Measurements from ENCODE around the gene FADS6. TPM values are rescaled to one million over a fixed set of nuclear protein-coding genes. Genes with fewer than 3 reads are reported as not detected.

Gene FADS6
- total and polyA plus RNA-seq, 12 donors: 0.92 to 15.3 (median 6.0) TPM

DNA sequence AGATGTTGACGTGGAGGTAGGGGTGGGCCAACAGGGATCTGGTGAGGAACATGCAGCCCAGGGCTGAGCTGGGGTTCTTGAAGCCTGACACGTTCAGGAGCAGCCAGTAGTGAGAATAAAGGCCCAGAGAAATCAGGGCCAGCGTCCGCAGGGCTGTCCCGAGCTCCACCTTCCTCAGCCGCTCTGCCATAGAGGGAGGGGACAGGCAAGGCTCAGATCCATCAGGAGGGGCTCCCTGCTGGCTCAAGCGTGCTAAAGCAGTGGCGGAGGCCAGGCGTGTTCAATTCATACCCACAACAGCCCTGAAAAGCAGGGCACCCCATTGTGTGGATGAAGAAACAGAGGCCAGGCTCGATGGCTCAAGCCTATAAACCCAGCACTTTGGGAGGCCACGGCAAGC lies 12.4 kb downstream of the FADS6 start:
- H3K36me3 ChIP-seq (replicated peaks in 1 of 2): no peaks in the 10 kb centered on the region
- H3K4me3 ChIP-seq: no peak overlapping the region
- H3K9me3 ChIP-seq (replicated peaks in 1 of 3): no peaks in the 10 kb centered on the region
- TF ChIP-seq, protein P1, sequence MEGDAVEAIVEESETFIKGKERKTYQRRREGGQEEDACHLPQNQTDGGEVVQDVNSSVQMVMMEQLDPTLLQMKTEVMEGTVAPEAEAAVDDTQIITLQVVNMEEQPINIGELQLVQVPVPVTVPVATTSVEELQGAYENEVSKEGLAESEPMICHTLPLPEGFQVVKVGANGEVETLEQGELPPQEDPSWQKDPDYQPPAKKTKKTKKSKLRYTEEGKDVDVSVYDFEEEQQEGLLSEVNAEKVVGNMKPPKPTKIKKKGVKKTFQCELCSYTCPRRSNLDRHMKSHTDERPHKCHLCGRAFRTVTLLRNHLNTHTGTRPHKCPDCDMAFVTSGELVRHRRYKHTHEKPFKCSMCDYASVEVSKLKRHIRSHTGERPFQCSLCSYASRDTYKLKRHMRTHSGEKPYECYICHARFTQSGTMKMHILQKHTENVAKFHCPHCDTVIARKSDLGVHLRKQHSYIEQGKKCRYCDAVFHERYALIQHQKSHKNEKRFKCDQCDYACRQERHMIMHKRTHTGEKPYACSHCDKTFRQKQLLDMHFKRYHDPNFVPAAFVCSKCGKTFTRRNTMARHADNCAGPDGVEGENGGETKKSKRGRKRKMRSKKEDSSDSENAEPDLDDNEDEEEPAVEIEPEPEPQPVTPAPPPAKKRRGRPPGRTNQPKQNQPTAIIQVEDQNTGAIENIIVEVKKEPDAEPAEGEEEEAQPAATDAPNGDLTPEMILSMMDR (IDR thresholded peaks at IDR 0.05): no peak
- TF ChIP-seq POLR2A (IDR thresholded peaks at IDR 0.05): no peak
- H3K27me3 ChIP-seq: no peaks in the 10 kb centered on the region
- H3K27ac ChIP-seq: no peak overlapping the region
- WGBS, 4 donors: 75 to 97% (median 85%) methylated on average over 5 to 11 of the region's 11 CpGs
- intact Hi-C loops (cut with DNase I): no loop called here
- no peak for DNase-seq
- H3K4me1 ChIP-seq (replicated peaks in 1 of 2): peaks cover 19 to 20% of the 10 kb centered on the region in 2 donors

DNA sequence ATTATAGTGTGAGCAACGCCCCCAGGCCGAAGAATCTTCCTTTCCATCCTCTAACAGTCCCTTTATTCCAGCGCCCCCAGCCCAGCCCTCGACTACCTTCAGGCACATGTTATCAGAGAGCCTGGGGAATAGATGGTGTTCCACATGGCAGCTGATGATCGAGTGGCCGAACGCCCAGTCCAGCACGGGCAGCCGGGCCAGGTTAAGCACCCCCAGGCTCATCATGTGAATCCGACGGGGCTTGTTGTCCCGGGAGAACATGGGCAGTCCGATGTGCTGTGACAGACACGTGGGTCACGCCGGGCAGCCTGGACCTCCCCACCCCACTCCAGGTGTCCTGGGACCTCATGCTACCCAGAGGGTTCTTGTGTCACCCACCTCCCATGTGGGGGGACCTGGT lies 14.1 kb downstream of the FADS6 start:
- DNase-seq: peak in 1 of 7 donors; percentile 22
- WGBS, 4 donors: 90 to 96% (median 92%) methylated on average over 3 to 16 of the region's 16 CpGs
- TF ChIP-seq, protein P1 (IDR thresholded peaks at IDR 0.05): no peak
- TF ChIP-seq POLR2A (IDR thresholded peaks at IDR 0.05): no peak
- no peak overlapping the region for H3K4me3 ChIP-seq
- no peaks in the 10 kb centered on the region for H3K36me3 ChIP-seq (replicated peaks in 1 of 2)
- H3K4me1 ChIP-seq (replicated peaks in 1 of 2): peaks cover 23 to 28% of the 10 kb centered on the region in 2 donors
- H3K9me3 ChIP-seq (replicated peaks in 1 of 3): no peaks in the 10 kb centered on the region
- intact Hi-C loops (cut with DNase I): no loop called here
- no peaks in the 10 kb centered on the region for H3K27me3 ChIP-seq
- H3K27ac ChIP-seq: no peak overlapping the region

DNA sequence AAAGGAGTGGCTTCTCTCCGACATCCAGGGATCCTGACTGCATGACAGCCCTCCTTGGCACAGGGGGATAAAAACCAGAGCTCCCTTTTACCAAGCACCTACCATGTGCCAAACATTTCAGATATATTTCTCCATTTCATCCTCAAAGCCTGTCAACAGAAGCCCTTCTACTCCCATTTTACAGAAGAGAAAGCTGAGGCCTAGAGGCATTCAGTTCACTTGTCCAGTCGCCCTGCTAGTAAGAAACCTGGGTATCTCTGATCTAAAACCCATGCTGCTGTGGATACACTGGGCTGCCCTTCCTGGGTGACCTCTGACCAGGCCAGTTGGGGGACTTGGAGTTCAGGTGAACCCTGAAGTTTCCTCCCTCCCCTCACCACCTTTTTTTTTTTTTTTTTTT lies 14.8 kb downstream of the FADS6 start:
- DNase-seq: no peak
- no peak overlapping the region for H3K4me3 ChIP-seq
- H3K36me3 ChIP-seq (replicated peaks in 1 of 2): no peaks in the 10 kb centered on the region
- TF ChIP-seq POLR2A (IDR thresholded peaks at IDR 0.05): no peak
- TF ChIP-seq, protein P1 (IDR thresholded peaks at IDR 0.05): no peak
- intact Hi-C loops (cut with DNase I): no loop called here
- H3K27me3 ChIP-seq: no peaks in the 10 kb centered on the region
- H3K4me1 ChIP-seq (replicated peaks in 1 of 2): peaks cover 28 to 29% of the 10 kb centered on the region in 2 donors
- peak overlapping the region in 1 of 5 donors; percentile 84 for H3K27ac ChIP-seq
- 77 to 88% (median 81%) methylated on average over 2 of the region's 2 CpGs for WGBS, 4 donors
- no peaks in the 10 kb centered on the region for H3K9me3 ChIP-seq (replicated peaks in 1 of 3)

DNA sequence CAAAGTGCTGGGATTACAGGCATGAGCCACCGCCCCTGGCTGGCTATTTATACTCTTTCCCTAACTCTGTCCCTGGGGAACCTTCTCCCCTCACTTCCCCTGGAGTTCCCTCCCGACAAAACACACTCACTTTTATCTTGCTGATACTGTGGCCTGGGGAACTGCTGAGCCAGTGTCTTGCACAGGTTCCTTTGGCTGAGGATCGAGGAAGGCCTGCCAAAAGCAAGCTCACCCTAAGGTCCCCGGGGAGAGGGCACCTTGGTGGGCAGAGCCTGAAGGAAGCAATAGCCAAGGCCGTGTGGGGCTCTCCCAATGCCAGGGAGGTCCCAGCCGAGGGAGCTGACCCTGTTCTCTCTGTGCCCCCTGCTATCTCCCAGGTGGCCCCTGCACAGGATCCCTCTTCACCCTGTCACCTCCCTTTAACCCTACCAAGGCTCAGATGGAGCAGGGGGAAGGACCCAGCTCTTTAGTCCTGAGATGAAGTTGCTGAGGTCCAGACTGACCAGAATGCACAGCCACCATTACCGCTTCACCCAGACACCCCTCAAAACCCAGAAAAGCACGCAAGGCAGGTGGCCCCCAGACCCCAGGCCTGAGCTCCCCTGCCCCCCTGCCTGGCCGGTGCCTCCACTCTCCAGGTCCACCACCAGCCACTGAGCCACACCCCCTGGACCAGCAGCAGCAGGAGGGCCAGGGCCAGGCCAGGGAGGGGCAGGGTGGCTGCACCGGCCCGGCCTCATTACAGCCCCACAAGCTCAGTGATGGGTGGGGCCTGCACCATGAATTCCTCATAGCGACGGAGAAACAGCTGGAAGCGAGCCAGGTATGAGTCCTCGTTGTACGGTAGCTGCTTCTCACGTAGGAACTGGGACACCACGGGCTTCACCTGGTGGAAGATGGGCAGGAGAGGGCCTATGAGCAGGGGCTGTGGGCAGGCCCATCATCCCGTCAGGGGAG lies 15.6 kb downstream of the FADS6 start:
- DNase-seq: peak; percentile 43 to 83 (median 79)
- TF ChIP-seq, protein P1 (IDR thresholded peaks at IDR 0.05): no peak
- no peak for TF ChIP-seq POLR2A (IDR thresholded peaks at IDR 0.05)
- peak overlapping the region in 4 of 5 donors; percentile 21 to 94 (median 56) for H3K27ac ChIP-seq
- no peaks in the 10 kb centered on the region for H3K9me3 ChIP-seq (replicated peaks in 1 of 3)
- H3K27me3 ChIP-seq: no peaks in the 10 kb centered on the region
- peaks cover 28 to 29% of the 10 kb centered on the region in 2 donors for H3K4me1 ChIP-seq (replicated peaks in 1 of 2)
- no peak overlapping the region for H3K4me3 ChIP-seq
- H3K36me3 ChIP-seq (replicated peaks in 1 of 2): no peaks in the 10 kb centered on the region
- intact Hi-C loops (cut with DNase I): no loop called here
- 36 to 48% (median 39%) methylated on average over 6 to 19 of the region's 19 CpGs for WGBS, 4 donors
